ENCODE measurements around the gene FAM32A.

GRCh38 chr19:16226184-16226591 is 41.0 kb downstream of the FAM32A start:
- TF ChIP-seq SP1 (IDR thresholded peaks at IDR 0.05; ENCODE audit: low read depth, low read length) = no peak
- no peak for TF ChIP-seq POLR2A (IDR thresholded peaks at IDR 0.05; ENCODE audit: control extremely low read depth in 1 of 2, low read depth in 2 of 2, low read length in 2 of 2)
- TF ChIP-seq, protein P1, sequence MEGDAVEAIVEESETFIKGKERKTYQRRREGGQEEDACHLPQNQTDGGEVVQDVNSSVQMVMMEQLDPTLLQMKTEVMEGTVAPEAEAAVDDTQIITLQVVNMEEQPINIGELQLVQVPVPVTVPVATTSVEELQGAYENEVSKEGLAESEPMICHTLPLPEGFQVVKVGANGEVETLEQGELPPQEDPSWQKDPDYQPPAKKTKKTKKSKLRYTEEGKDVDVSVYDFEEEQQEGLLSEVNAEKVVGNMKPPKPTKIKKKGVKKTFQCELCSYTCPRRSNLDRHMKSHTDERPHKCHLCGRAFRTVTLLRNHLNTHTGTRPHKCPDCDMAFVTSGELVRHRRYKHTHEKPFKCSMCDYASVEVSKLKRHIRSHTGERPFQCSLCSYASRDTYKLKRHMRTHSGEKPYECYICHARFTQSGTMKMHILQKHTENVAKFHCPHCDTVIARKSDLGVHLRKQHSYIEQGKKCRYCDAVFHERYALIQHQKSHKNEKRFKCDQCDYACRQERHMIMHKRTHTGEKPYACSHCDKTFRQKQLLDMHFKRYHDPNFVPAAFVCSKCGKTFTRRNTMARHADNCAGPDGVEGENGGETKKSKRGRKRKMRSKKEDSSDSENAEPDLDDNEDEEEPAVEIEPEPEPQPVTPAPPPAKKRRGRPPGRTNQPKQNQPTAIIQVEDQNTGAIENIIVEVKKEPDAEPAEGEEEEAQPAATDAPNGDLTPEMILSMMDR (IDR thresholded peaks at IDR 0.05; ENCODE audit: control extremely low read depth in 1 of 3, insufficient read depth in 1 of 3, low read depth in 1 of 3, low read length in 3 of 3) = no peak
- TF ChIP-seq RAD21 (IDR thresholded peaks at IDR 0.05 in 1 of 2, conservative IDR thresholded peaks at IDR 0.05 in 1 of 2; ENCODE audit: low read depth in 2 of 2, low read length in 2 of 2) = no peak
- TF ChIP-seq CHD2 (IDR thresholded peaks at IDR 0.05; ENCODE audit: low read length) = no peak

Measured in H1 (cell line).